Smooth muscle cell (in vitro differentiated cells): ENCODE measurements around the gene TMEM170A. TPM values are rescaled to one million over a fixed set of nuclear protein-coding genes. Genes with fewer than 3 reads are reported as not detected.

Source experiments
- DNase-seq: peaks from one replicate; lab custom pipeline; 2025; ENCODE audit not compliant: unreplicated experiment; lab: John Stamatoyannopoulos, UW
- H2AFZ ChIP-seq: fragments of 200-600 bp; sonication (generic); 2 replicates; pipeline ENCODE4 v1.6.0; 2016; ENCODE audit warnings: antibody characterized with exemption, low read depth, mild to moderate bottlenecking
- H3F3A ChIP-seq: fragments of 200-600 bp; sonication (generic); 2 replicates; pipeline ENCODE4 v1.6.0; 2017; ENCODE audit warnings: antibody characterized with exemption, low read depth
- H3K27ac ChIP-seq: fragments of 200-600 bp; sonication (generic); 2 replicates; pipeline ENCODE4 v1.5.1; 2016; ENCODE audit warnings: low read depth, mild to moderate bottlenecking
- H3K27me3 ChIP-seq: fragments of 200-600 bp; sonication (generic); 2 replicates; pipeline ENCODE4 v1.6.1; 2016; ENCODE audit warnings: low read depth, mild to moderate bottlenecking
- H3K36me3 ChIP-seq: fragments of 200-600 bp; sonication (generic); 2 replicates; pipeline ENCODE4 v1.5.1; 2016; ENCODE audit warnings: low read depth
- H3K4me1 ChIP-seq: fragments of 200-600 bp; sonication (generic); 2 replicates; pipeline ENCODE4 v1.5.1; 2016; ENCODE audit warnings: low read depth
- H3K4me2 ChIP-seq: fragments of 200-600 bp; sonication (generic); 2 replicates; pipeline ENCODE4 v1.6.0; 2016; ENCODE audit warnings: mild to moderate bottlenecking
- H3K4me3 ChIP-seq: fragments of 200-600 bp; sonication (generic); 2 replicates; pipeline ENCODE4 v1.5.1; 2016; ENCODE audit warnings: mild to moderate bottlenecking
- H3K79me2 ChIP-seq: fragments of 200-600 bp; sonication (generic); 2 replicates; pipeline ENCODE4 v1.6.0; 2016; ENCODE audit warnings: low read depth, mild to moderate bottlenecking
- H3K9ac ChIP-seq: fragments of 200-600 bp; sonication (generic); 2 replicates; pipeline ENCODE4 v1.6.0; 2016; ENCODE audit warnings: low read depth
- H3K9me3 ChIP-seq: fragments of 200-600 bp; sonication (generic); replicated peaks from 2 replicates; pipeline ENCODE4 v1.5.1; 2016; ENCODE audit warnings: low read depth
- H4K20me1 ChIP-seq: fragments of 200-600 bp; sonication (generic); 2 replicates; pipeline ENCODE4 v1.6.0; 2016; ENCODE audit warnings: low read depth
- whole genome bisulfite sequencing: methylation state at CpG from one replicate; pipeline ENCODE4 v1.1.7; 2016; ENCODE audit warnings: low lambda C conversion rate; 5-methylcytosine and 5-hydroxymethylcytosine counted together
- polyA plus RNA-seq: library from polyadenylated mRNA; unstranded; fragments of >200 nt; fragmentation: Nextera tagmentation; extraction: Ambion mirVana; gene quantifications from 2 replicates; pipeline ENCODE4 v1.2.1, GENCODE V29; 2016
- total RNA-seq: library from RNA; depleted of rRNA; stranded (reverse); fragments of >200 nt; gene quantifications from 2 replicates; pipeline ENCODE4 v1.2.3, GENCODE V29; 2014
- TF ChIP-seq, protein P1 (sequence below): fragments of 200-600 bp; sonication (generic); IDR thresholded peaks from 2 replicates; pipeline ENCODE4 v1.5.1; 2017; ENCODE audit warnings: borderline replicate concordance, mild to moderate bottlenecking, antibody characterized with exemption; ENCODE audit not compliant: insufficient read depth, poor library complexity, severe bottlenecking

The TMEM170A gene
- total and polyA plus RNA-seq, 2 experiments from 2014 or later, result 10.0 to 12.9 TPM

DNA sequence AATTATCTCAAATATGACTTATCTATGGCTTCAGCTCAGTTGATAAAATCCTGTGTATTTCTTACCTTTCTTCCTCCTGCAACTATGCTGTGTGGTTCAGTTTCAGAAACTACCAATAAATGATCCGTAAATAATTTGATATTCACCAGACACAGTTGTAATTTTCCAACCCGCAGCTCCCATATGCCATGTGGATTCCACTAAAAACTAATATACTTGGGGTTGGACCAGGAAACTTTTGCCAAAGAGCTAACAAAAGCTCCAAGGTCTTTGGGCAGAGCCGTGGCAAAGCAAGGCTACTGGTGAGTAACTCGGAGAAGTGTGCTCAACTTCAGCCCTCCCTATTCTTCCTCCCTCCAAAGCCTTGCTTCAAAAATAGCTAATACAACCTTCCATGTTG, 33.1 kb upstream of the TMEM170A start:
- H3K79me2 ChIP-seq, result no peaks in the 10 kb centered on the region
- WGBS, result 90% methylated on average over 4 of the region's 4 CpGs
- H2AFZ ChIP-seq, result no peak overlapping the region
- TF ChIP-seq, protein P1, sequence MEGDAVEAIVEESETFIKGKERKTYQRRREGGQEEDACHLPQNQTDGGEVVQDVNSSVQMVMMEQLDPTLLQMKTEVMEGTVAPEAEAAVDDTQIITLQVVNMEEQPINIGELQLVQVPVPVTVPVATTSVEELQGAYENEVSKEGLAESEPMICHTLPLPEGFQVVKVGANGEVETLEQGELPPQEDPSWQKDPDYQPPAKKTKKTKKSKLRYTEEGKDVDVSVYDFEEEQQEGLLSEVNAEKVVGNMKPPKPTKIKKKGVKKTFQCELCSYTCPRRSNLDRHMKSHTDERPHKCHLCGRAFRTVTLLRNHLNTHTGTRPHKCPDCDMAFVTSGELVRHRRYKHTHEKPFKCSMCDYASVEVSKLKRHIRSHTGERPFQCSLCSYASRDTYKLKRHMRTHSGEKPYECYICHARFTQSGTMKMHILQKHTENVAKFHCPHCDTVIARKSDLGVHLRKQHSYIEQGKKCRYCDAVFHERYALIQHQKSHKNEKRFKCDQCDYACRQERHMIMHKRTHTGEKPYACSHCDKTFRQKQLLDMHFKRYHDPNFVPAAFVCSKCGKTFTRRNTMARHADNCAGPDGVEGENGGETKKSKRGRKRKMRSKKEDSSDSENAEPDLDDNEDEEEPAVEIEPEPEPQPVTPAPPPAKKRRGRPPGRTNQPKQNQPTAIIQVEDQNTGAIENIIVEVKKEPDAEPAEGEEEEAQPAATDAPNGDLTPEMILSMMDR, result no peak
- H3K36me3 ChIP-seq, result no peaks in the 10 kb centered on the region
- H3K9ac ChIP-seq, result no peak overlapping the region
- H3K4me3 ChIP-seq, result no peak overlapping the region
- H4K20me1 ChIP-seq, result no peaks in the 10 kb centered on the region
- H3K27me3 ChIP-seq, result peaks cover 4% of the 10 kb centered on the region
- H3K9me3 ChIP-seq, result no peaks in the 10 kb centered on the region
- H3K27ac ChIP-seq, result no peak overlapping the region
- DNase-seq, result no peak
- H3F3A ChIP-seq, result no peaks in the 10 kb centered on the region
- H3K4me1 ChIP-seq, result peaks cover 5% of the 10 kb centered on the region
- H3K4me2 ChIP-seq, result no peak overlapping the region

DNA sequence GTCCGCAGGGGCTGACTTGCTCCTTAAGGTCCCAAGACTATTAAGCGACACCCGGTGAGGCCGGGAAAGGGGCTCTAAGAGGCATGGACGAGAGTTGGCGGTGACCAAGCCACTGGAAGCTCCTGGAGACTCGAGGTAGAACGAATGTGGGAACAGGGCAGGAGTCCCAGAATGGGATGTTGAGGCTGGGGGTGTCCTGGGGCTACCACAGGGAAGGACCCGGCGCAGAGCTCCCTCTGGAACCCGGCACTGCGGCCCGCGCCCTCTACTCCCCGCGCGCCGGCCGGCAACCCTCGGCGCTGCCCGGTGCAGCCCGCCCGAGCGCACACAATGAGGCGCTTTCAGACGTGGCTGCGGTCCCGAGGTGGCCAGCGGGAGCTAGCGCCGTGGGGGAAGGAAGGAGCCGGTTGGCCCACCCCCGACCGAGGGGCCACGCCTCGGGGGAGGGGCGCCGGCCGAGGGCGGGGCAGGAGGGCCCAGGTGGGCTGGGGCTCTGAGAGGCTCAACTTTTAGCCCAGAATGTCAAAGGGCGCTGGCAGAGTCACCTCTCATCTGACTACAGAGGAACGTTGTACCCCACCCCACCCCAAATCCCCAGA, 30.7 kb upstream of the TMEM170A start, which contains the start of gene CHST6:
Gene CHST6 (minus strand): TSS at position 366 of the 599 bp plus-strand sequence. CDS start 15,613 bp downstream, outside the sequence.
- Histone ChIP-seq H3K4me2 (peak within 1 kb of the TSS; percentile 98), H3K9me3 (no peaks in the 10 kb centered on the region), H3K4me1 (peaks cover 5% of the 10 kb centered on the region), H4K20me1 (no peaks in the 10 kb centered on the region), H3K9ac (no peak within 1 kb of the TSS), H3K27ac (no peak within 1 kb of the TSS), H3K79me2 (no peaks in the 10 kb centered on the region), H3K27me3 (peaks cover 4% of the 10 kb centered on the region), H3K36me3 (no peaks in the 10 kb centered on the region), H3F3A (no peaks in the 10 kb centered on the region), H3K4me3 (peak within 1 kb of the TSS; percentile 62), H2AFZ (peak within 1 kb of the TSS; percentile 98)
- TF ChIP-seq, protein P1, result no peak
- 5% methylated on average over 30 of the region's 43 CpGs for WGBS
- DNase-seq, result no peak

DNA sequence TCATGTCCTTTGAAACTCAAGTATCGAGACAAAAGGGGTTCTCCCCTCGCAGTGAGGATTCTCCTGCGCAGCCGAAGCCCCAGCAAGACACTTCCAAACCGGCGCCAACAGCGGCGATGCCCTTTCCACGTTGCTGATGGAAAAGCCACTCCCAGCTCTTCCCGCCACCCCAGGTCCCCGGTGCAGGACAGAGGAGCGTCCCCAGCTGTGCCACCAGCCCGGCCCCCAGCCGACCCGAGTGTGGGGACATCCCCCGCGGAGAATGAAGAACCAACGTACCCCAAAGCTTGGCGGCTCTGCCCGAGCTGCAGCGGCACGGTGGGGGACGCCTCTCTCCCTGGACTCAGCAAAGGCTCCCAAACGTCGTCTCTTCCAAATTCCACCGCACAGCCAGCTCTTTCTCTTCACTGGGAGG, 30.2 kb upstream of the TMEM170A start:
- 4% methylated on average over 26 of the region's 26 CpGs for WGBS
- no peaks in the 10 kb centered on the region for H3K36me3 ChIP-seq
- H3K9ac ChIP-seq, result no peak overlapping the region
- DNase-seq, result no peak
- TF ChIP-seq, protein P1, result no peak
- H2AFZ ChIP-seq, result peak overlapping the region; percentile 98
- no peaks in the 10 kb centered on the region for H3F3A ChIP-seq
- H4K20me1 ChIP-seq, result no peaks in the 10 kb centered on the region
- no peaks in the 10 kb centered on the region for H3K79me2 ChIP-seq
- peaks cover 5% of the 10 kb centered on the region for H3K4me1 ChIP-seq
- H3K4me3 ChIP-seq, result peak overlapping the region; percentile 62
- peaks cover 4% of the 10 kb centered on the region for H3K27me3 ChIP-seq
- no peak overlapping the region for H3K27ac ChIP-seq
- H3K4me2 ChIP-seq, result peak overlapping the region; percentile 98
- no peaks in the 10 kb centered on the region for H3K9me3 ChIP-seq

DNA sequence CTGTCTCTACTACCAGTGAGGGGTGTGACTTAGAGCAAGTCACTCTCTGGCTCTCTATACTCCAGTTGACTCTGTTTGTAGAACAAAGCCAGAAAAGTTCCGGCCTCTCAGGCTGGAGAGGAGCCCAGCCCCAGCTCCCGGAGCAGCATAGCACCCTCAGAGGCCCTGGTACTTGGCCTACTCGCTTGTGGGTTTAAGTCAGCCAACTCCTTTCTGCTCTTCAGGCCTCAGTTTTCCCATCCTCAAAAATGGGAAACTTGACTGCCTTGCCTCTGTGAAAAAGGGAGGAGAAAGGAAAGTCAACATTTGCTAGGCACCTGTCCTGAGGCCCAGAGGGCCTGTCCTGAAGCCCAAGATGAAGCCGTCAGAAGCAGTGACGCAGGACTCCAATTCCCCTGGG, 29.7 kb upstream of the TMEM170A start:
- Histone ChIP-seq H3K79me2 (no peaks in the 10 kb centered on the region), H3K9ac (no peak overlapping the region), H3K36me3 (no peaks in the 10 kb centered on the region), H3K27ac (no peak overlapping the region), H3F3A (no peaks in the 10 kb centered on the region), H2AFZ (peak overlapping the region; percentile 98), H4K20me1 (no peaks in the 10 kb centered on the region), H3K27me3 (peaks cover 4% of the 10 kb centered on the region), H3K9me3 (no peaks in the 10 kb centered on the region), H3K4me2 (peak overlapping the region; percentile 98), H3K4me3 (peak overlapping the region; percentile 62), H3K4me1 (peaks cover 5% of the 10 kb centered on the region)
- WGBS, result 80% methylated on average over 5 of the region's 5 CpGs
- no peak for DNase-seq
- TF ChIP-seq, protein P1, result no peak
